Astrocyte (in vitro differentiated cells and primary cell): ENCODE results near the gene ZBTB11.

Experiments used
- CTCF ChIP-seq: IDR thresholded peaks from 2 replicates; pipeline ENCODE4 v1.5.1; 2011; ENCODE audit warnings: low read depth, mild to moderate bottlenecking, inconsistent platforms, low read length, moderate library complexity; ENCODE audit not compliant: insufficient read depth
- EZH2 ChIP-seq: IDR thresholded peaks from 2 replicates; pipeline ENCODE4 v1.6.1; 2012; ENCODE audit warnings: mild to moderate bottlenecking, low read length, inconsistent platforms; ENCODE audit not compliant: insufficient read depth

DNA sequence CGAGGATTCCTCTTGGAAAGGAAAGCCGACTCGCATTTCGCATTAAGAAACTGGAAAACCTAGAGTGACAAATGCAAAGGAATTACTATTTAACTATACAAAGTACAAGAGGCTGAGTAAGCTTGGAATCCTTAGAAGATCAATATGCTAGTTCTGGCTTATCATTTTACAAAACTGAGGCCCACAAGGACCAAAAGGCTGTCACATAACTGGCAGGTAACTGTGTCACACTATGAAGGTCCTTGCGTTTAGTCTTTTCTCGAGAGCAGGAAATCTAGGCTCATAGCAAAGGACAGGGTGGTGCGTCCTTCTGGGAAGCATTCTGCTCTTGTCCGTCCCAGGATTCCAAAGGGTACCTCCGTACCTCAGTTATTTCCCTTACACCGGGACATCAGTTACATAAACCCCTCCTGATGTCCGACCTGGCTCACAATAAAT is 9.0 kb upstream of the ZBTB11 start:
- TF ChIP-seq CTCF: no peak
- TF ChIP-seq EZH2: no peak
